Endothelial cell (in vitro differentiated cells): ENCODE data around the gene ANAPC5. TPM values are rescaled to one million over a fixed set of nuclear protein-coding genes. Genes with fewer than 3 reads are reported as not detected.

Experiments
- DNase-seq: peaks from one replicate; pipeline ENCODE4 v3.0.0; 2021; ENCODE audit warnings: low spot score
- H3K27ac Mint-ChIP-seq: one replicate; pipeline ENCODE4 v1.8.0; 2021; ENCODE audit warnings: mixed read lengths, inconsistent platforms; ENCODE audit not compliant: unreplicated experiment
- H3K27me3 Mint-ChIP-seq: one replicate; pipeline ENCODE4 v1.8.0; 2021; ENCODE audit warnings: mild to moderate bottlenecking, moderate library complexity, mixed read lengths, inconsistent platforms; ENCODE audit not compliant: unreplicated experiment
- H3K36me3 Mint-ChIP-seq: one replicate; pipeline ENCODE4 v1.8.0; 2021; ENCODE audit warnings: mild to moderate bottlenecking, low read depth, mixed read lengths, inconsistent platforms; ENCODE audit not compliant: unreplicated experiment
- H3K4me1 Mint-ChIP-seq: one replicate; pipeline ENCODE4 v1.8.0; 2021; ENCODE audit warnings: mild to moderate bottlenecking, mixed read lengths, inconsistent platforms; ENCODE audit not compliant: unreplicated experiment
- H3K4me3 Mint-ChIP-seq: one replicate; pipeline ENCODE4 v1.8.0; 2021; ENCODE audit warnings: mild to moderate bottlenecking, mixed read lengths, inconsistent platforms; ENCODE audit not compliant: unreplicated experiment
- H3K9me3 Mint-ChIP-seq: one replicate; pipeline ENCODE4 v1.8.0; 2021; ENCODE audit warnings: mixed read lengths, inconsistent platforms; ENCODE audit not compliant: unreplicated experiment
- CTCF ChIP-seq: fragments of 200-600 bp; sonication (generic); IDR thresholded peaks from one replicate; pipeline ENCODE4 v1.5.0; 2021; ENCODE audit warnings: antibody characterized with exemption; ENCODE audit not compliant: unreplicated experiment
- total RNA-seq: library from RNA; stranded (reverse); fragmentation: NEBNext Ultra II Directional; extraction: Animal tissue kit (Norgen Biotek cat#: 25700); gene quantifications from one replicate; pipeline ENCODE4 v1.2.1, GENCODE V29; 2021; ENCODE audit not compliant: unreplicated experiment

The ANAPC5 gene
- total RNA-seq, 1 donor from 2014 or later, result 68.7 TPM

- H3K36me3 Mint-ChIP-seq, result peaks cover 39% of the 10 kb centered on the region
- DNase-seq, result no peak
- H3K9me3 Mint-ChIP-seq, result no peaks in the 10 kb centered on the region
- TF ChIP-seq CTCF, result no peak
- no peak overlapping the region for H3K27ac Mint-ChIP-seq
- H3K27me3 Mint-ChIP-seq, result peaks cover 1% of the 10 kb centered on the region
- no peak overlapping the region for H3K4me3 Mint-ChIP-seq
- no peaks in the 10 kb centered on the region for H3K4me1 Mint-ChIP-seq
Observed at GRCh38 chr12:121328620-121329019, 23.6 kb downstream of the ANAPC5 start.

- peaks cover 1% of the 10 kb centered on the region for H3K27me3 Mint-ChIP-seq
- peaks cover 39% of the 10 kb centered on the region for H3K36me3 Mint-ChIP-seq
- peak overlapping the region; percentile 23 for H3K4me3 Mint-ChIP-seq
- no peaks in the 10 kb centered on the region for H3K4me1 Mint-ChIP-seq
- DNase-seq, result no peak
- H3K27ac Mint-ChIP-seq, result no peak overlapping the region
- H3K9me3 Mint-ChIP-seq, result no peaks in the 10 kb centered on the region
- TF ChIP-seq CTCF, result no peak
Observed at GRCh38 chr12:121326996-121327674, 25.1 kb downstream of the ANAPC5 start.

GRCh38 chr12:121325922-121326396 is 26.3 kb downstream of the ANAPC5 start:
- no peak for DNase-seq
- Mint-ChIP-seq H3K36me3 (peaks cover 33% of the 10 kb centered on the region), H3K27ac (no peak overlapping the region), H3K27me3 (peaks cover 1% of the 10 kb centered on the region), H3K4me3 (no peak overlapping the region), H3K4me1 (no peaks in the 10 kb centered on the region), H3K9me3 (no peaks in the 10 kb centered on the region)
- no peak for TF ChIP-seq CTCF

GRCh38 chr12:121323908-121324307 is 28.3 kb downstream of the ANAPC5 start:
- no peak overlapping the region for H3K27ac Mint-ChIP-seq
- H3K4me1 Mint-ChIP-seq, result no peaks in the 10 kb centered on the region

More at GRCh38 chr12:121323908-121324307, 28.3 kb downstream of the ANAPC5 start:
- Mint-ChIP-seq H3K9me3 (no peaks in the 10 kb centered on the region), H3K4me3 (no peak overlapping the region), H3K36me3 (peaks cover 25% of the 10 kb centered on the region), H3K27me3 (peaks cover 1% of the 10 kb centered on the region)
- DNase-seq, result no peak
- no peak for TF ChIP-seq CTCF
